Liver (tissue), 9 donors: ENCODE data around the gene ANXA6. TPM values are rescaled to one million over a fixed set of nuclear protein-coding genes. Genes with fewer than 3 reads are reported as not detected.

Experiments used
- DNase-seq: peaks from one replicate; pipeline ENCODE4 v3.0.0-alpha.2; 2017; ENCODE audit warnings: low spot score
- H3K27ac ChIP-seq, 2 donors: one replicate each; pipeline ENCODE4 v1.7.0; 2013; ENCODE audit warnings: inconsistent platforms in 2 of 2, low read length in 2 of 2, control low read depth in 1 of 2, low read depth in 1 of 2, mild to moderate bottlenecking in 1 of 2
- H3K27me3 ChIP-seq, 4 donors: one replicate each; pipeline versions ENCODE4 v1.6.1 to v1.7.0; 2013; ENCODE audit warnings: low read length in 3 of 4, inconsistent platforms in 1 of 4, mild to moderate bottlenecking in 1 of 4, moderate library complexity in 1 of 4; ENCODE audit not compliant: control insufficient read depth in 4 of 4, insufficient read depth in 4 of 4
- H3K36me3 ChIP-seq, 4 donors: one replicate each; pipeline versions ENCODE4 v1.6.1 to v1.7.0; 2013; ENCODE audit warnings: low read length in 3 of 4, mild to moderate bottlenecking in 3 of 4, low read depth in 1 of 4, moderate library complexity in 1 of 4; ENCODE audit not compliant: control insufficient read depth in 4 of 4, insufficient read depth in 3 of 4
- H3K4me1 ChIP-seq, 4 donors: one replicate each; pipeline versions ENCODE4 v1.6.1 to v1.7.0; 2013; ENCODE audit warnings: low read length in 3 of 4, mild to moderate bottlenecking in 3 of 4, moderate library complexity in 1 of 4; ENCODE audit not compliant: control insufficient read depth in 4 of 4, insufficient read depth in 4 of 4
- H3K4me3 ChIP-seq, 3 donors: one replicate each; pipeline versions ENCODE4 v1.6.1 to v1.7.0; 2013; ENCODE audit warnings: low read length in 3 of 3, control low read depth in 1 of 3, low read depth in 1 of 3, mild to moderate bottlenecking in 1 of 3
- H3K9ac ChIP-seq, 2 donors: one replicate each; pipeline ENCODE4 v1.7.0; 2013; ENCODE audit warnings: low read length in 2 of 2, mild to moderate bottlenecking in 2 of 2, moderate library complexity in 2 of 2, control low read depth in 1 of 2, low read depth in 1 of 2
- H3K9me3 ChIP-seq, 4 donors: one replicate each; pipeline versions ENCODE4 v1.6.1 to v1.7.0; 2013; ENCODE audit warnings: low read length in 3 of 4; ENCODE audit not compliant: control insufficient read depth in 4 of 4
- EGR1 ChIP-seq, 2 donors: IDR thresholded peaks; 2 replicates each; pipeline ENCODE4 v1.6.1; 2016 to 2018; ENCODE audit warnings: antibody characterized with exemption in 2 of 2, low read depth in 2 of 2
- FOXA1 ChIP-seq: IDR thresholded peaks from 2 replicates; pipeline ENCODE4 v1.6.1; 2016; ENCODE audit warnings: antibody characterized with exemption
- FOXA2 ChIP-seq: IDR thresholded peaks from 2 replicates; pipeline ENCODE4 v1.6.1; 2016; ENCODE audit warnings: antibody characterized with exemption
- GABPA ChIP-seq, 2 donors: IDR thresholded peaks in 1 of 2; conservative IDR thresholded peaks in 1 of 2; 2 replicates each; pipeline ENCODE4 v1.6.1; 2016; ENCODE audit warnings: antibody characterized with exemption in 2 of 2, mild to moderate bottlenecking in 1 of 2, moderate library complexity in 1 of 2
- HNF4A ChIP-seq, 2 donors: conservative IDR thresholded peaks; 2 replicates each; pipeline ENCODE4 v1.6.1; 2016; ENCODE audit warnings: antibody characterized with exemption in 2 of 2, mild to moderate bottlenecking in 2 of 2
- HNF4G ChIP-seq: IDR thresholded peaks from 2 replicates; pipeline ENCODE4 v1.6.1; 2016; ENCODE audit warnings: antibody characterized with exemption
- JUND ChIP-seq, 2 donors: IDR thresholded peaks; 2 replicates each; pipeline ENCODE4 v1.6.1; 2016; ENCODE audit warnings: antibody characterized with exemption in 2 of 2
- NR2F2 ChIP-seq: IDR thresholded peaks from 2 replicates; pipeline ENCODE4 v1.6.1; 2016; ENCODE audit warnings: antibody characterized with exemption
- RAD21 ChIP-seq, 2 donors: IDR thresholded peaks; 2 replicates each; pipeline ENCODE4 v1.6.1; 2016; ENCODE audit warnings: antibody characterized with exemption in 2 of 2, mild to moderate bottlenecking in 2 of 2
- RXRA ChIP-seq, 2 donors: IDR thresholded peaks; 2 replicates each; pipeline ENCODE4 v1.6.1; 2017 to 2018; ENCODE audit warnings: antibody characterized with exemption in 2 of 2, mild to moderate bottlenecking in 1 of 2
- SP1 ChIP-seq: IDR thresholded peaks from 2 replicates; pipeline ENCODE4 v1.6.1; 2018; ENCODE audit warnings: antibody characterized with exemption, mild to moderate bottlenecking
- TAF1 ChIP-seq: conservative IDR thresholded peaks from 2 replicates; pipeline ENCODE4 v1.6.1; 2016; ENCODE audit warnings: antibody characterized with exemption, mild to moderate bottlenecking
- YY1 ChIP-seq: IDR thresholded peaks from 2 replicates; pipeline ENCODE4 v1.6.1; 2016; ENCODE audit warnings: antibody characterized with exemption, mild to moderate bottlenecking
- WGBS: extraction: QIAGEN DNeasy Blood & Tissue Kit; methylation state at CpG from one replicate; pipeline ENCODE4 v1.1.7; 2013; 5-methylcytosine and 5-hydroxymethylcytosine counted together
- polyA plus RNA-seq, 2 donors: library from polyadenylated mRNA; stranded (reverse) in 1 of 2; unstranded in 1 of 2; fragments of 200-250 nt in 1 of 2; fragments of >200 nt in 1 of 2; fragmentation: Nextera tagmentation in 1 of 2; extraction: Ambion mirVana in 1 of 2; gene quantifications; one replicate each; pipeline versions ENCODE4 v1.2.1 to v1.2.3, GENCODE V29; 2013 to 2015
- total RNA-seq, 2 donors: library from RNA; depleted of rRNA; stranded (reverse); fragments of >200 nt; gene quantifications; one replicate each; pipeline ENCODE4 v1.2.3, GENCODE V29; 2014
- TF ChIP-seq, protein P1 (sequence below): IDR thresholded peaks from 2 replicates; pipeline ENCODE4 v1.6.1; 2016; ENCODE audit warnings: antibody characterized with exemption, mild to moderate bottlenecking
- TF ChIP-seq, protein P2 (sequence below): IDR thresholded peaks from 2 replicates; pipeline ENCODE4 v1.6.1; 2016; ENCODE audit warnings: antibody characterized with exemption
- TF ChIP-seq, protein P3 (sequence below): fragments of 150-350 bp; IDR thresholded peaks from 2 replicates; pipeline ENCODE4 v1.5.1; 2017; ENCODE audit warnings: improper control_type of control experiment, low read depth, low read length; ENCODE audit not compliant: missing input control
- TF ChIP-seq, protein P4 (sequence below): IDR thresholded peaks from 2 replicates; pipeline ENCODE4 v1.6.1; 2016; ENCODE audit warnings: antibody characterized with exemption
- donor health status: healthy.
- donor health status: healthy.
- donor health status: healthy.
- donor health status: healthy.
- donor health status: healthy.

The ANXA6 gene
- total and polyA plus RNA-seq, 4 donors, result 52.7 to 215 (median 126) TPM

DNA sequence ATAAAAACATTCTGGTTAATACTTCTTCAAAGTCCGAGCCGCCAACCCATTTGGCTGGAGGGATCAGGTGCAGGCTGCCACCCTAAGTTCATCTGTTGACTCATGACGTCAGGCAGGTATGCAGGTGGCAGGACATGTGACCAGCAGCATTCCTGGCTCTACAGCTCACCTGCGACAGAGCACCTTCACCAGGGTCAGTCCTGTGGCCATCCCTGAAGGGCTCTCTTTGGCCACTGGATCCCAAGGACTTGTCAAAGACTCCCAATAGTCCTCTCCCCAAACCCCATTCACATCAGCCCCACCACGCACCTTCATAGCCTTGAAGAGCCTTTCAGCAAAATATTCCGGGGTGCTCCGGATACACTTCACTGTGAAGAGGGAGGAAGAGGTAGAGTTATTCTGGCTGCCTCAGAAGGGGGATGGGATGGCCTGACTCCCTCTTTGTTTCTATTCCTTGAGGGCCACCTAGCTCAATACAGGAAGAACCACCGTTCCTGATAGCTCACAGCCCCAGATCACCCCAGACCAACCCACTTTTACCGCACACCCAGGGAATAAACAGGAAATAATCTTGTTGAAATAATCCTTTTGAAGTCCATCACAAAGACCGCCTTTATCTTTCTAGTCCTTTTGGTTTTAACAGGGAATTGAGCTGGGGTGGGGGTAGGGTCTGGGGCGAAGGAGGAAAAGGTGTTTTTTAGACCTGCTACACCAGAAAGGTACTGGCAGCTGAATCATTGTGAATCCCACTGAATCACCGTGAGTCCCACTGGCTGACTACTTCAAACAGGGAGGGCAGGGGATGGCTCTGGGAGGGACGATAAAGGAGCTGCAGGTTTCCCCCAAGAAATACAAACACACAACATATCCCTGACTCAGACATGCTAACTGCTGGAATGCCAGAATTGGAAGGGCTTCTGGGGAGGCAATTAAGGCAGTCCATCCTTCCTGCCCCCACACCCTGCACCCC, 26.4 kb downstream of the ANXA6 start:
- Histone ChIP-seq H3K9ac (no peak overlapping the region), H3K27me3 (no peaks in the 10 kb centered on the region), H3K9me3 (no peaks in the 10 kb centered on the region), H3K27ac (no peak overlapping the region), H3K4me3 (no peak overlapping the region), H3K4me1 (peaks cover 0 to 3% (median 1%) of the 10 kb centered on the region in 4 donors), H3K36me3 (peaks cover 16 to 91% (median 72%) of the 10 kb centered on the region in 4 donors)
- WGBS, result 81% methylated on average over 13 of the region's 13 CpGs
- no peak for DNase-seq
- TF ChIP-seq YY1, result no peak
- TF ChIP-seq HNF4A (conservative IDR thresholded peaks at IDR 0.05), result no peak
- no peak for TF ChIP-seq RAD21 (IDR thresholded peaks at IDR 0.05)
- TF ChIP-seq, protein P1, sequence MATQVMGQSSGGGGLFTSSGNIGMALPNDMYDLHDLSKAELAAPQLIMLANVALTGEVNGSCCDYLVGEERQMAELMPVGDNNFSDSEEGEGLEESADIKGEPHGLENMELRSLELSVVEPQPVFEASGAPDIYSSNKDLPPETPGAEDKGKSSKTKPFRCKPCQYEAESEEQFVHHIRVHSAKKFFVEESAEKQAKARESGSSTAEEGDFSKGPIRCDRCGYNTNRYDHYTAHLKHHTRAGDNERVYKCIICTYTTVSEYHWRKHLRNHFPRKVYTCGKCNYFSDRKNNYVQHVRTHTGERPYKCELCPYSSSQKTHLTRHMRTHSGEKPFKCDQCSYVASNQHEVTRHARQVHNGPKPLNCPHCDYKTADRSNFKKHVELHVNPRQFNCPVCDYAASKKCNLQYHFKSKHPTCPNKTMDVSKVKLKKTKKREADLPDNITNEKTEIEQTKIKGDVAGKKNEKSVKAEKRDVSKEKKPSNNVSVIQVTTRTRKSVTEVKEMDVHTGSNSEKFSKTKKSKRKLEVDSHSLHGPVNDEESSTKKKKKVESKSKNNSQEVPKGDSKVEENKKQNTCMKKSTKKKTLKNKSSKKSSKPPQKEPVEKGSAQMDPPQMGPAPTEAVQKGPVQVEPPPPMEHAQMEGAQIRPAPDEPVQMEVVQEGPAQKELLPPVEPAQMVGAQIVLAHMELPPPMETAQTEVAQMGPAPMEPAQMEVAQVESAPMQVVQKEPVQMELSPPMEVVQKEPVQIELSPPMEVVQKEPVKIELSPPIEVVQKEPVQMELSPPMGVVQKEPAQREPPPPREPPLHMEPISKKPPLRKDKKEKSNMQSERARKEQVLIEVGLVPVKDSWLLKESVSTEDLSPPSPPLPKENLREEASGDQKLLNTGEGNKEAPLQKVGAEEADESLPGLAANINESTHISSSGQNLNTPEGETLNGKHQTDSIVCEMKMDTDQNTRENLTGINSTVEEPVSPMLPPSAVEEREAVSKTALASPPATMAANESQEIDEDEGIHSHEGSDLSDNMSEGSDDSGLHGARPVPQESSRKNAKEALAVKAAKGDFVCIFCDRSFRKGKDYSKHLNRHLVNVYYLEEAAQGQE, result no peak
- TF ChIP-seq NR2F2, result no peak
- no peak for TF ChIP-seq HNF4G
- TF ChIP-seq JUND (IDR thresholded peaks at IDR 0.05), result no peak
- TF ChIP-seq, protein P2, sequence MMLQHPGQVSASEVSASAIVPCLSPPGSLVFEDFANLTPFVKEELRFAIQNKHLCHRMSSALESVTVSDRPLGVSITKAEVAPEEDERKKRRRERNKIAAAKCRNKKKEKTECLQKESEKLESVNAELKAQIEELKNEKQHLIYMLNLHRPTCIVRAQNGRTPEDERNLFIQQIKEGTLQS, result no peak
- TF ChIP-seq EGR1 (IDR thresholded peaks at IDR 0.05; ENCODE audit: low read depth in 2 of 2), result no peak
- TF ChIP-seq FOXA2, result no peak
- no peak for TF ChIP-seq RXRA (IDR thresholded peaks at IDR 0.05)
- TF ChIP-seq, protein P3, sequence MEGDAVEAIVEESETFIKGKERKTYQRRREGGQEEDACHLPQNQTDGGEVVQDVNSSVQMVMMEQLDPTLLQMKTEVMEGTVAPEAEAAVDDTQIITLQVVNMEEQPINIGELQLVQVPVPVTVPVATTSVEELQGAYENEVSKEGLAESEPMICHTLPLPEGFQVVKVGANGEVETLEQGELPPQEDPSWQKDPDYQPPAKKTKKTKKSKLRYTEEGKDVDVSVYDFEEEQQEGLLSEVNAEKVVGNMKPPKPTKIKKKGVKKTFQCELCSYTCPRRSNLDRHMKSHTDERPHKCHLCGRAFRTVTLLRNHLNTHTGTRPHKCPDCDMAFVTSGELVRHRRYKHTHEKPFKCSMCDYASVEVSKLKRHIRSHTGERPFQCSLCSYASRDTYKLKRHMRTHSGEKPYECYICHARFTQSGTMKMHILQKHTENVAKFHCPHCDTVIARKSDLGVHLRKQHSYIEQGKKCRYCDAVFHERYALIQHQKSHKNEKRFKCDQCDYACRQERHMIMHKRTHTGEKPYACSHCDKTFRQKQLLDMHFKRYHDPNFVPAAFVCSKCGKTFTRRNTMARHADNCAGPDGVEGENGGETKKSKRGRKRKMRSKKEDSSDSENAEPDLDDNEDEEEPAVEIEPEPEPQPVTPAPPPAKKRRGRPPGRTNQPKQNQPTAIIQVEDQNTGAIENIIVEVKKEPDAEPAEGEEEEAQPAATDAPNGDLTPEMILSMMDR, result no peak
- no peak for TF ChIP-seq TAF1
- TF ChIP-seq GABPA (IDR thresholded peaks at IDR 0.05 in 1 of 2, conservative IDR thresholded peaks at IDR 0.05 in 1 of 2), result no peak
- TF ChIP-seq FOXA1, result no peak
- no peak for TF ChIP-seq SP1

DNA sequence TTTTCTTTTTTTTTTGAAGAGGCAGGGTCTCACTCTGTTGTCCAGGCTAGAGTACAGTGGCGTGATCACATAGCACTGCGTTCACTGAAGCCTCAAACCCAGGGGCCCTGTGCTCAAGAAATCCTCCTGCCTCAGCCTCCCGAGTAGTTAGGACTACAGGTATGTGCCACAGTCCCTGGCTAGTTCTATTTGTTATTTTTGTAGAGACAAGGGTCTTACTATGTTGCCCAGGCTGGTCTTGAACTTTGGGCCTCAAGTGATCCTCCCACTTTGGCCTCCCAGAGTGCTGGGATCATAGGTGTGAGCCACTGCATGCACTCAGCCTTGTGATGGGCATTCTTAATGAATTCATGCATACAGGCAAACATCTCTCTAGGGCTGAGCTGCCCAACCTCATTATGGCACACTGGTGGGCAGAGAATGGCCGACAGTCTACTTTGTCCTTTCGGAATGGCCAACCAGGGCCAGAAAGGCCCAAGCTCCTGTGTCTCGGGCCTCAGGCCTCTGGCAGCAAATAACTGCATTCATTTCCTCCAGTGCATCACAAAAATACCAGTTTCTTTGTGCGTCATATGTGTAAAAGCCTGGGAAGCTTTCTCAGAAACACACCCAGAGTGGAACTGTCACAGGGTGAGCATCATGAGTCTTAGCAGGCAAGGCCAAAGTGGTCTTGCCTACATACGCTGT, 27.2 kb downstream of the ANXA6 start:
- no peak for DNase-seq
- Histone ChIP-seq H3K27ac (no peak overlapping the region), H3K4me1 (peaks cover 0 to 4% (median 2%) of the 10 kb centered on the region in 4 donors), H3K27me3 (no peaks in the 10 kb centered on the region), H3K36me3 (peaks cover 16 to 91% (median 68%) of the 10 kb centered on the region in 4 donors), H3K4me3 (no peak overlapping the region), H3K9ac (no peak overlapping the region), H3K9me3 (no peaks in the 10 kb centered on the region)
- 92% methylated on average over 8 of the region's 8 CpGs for WGBS
- TF ChIP-seq, protein P4, sequence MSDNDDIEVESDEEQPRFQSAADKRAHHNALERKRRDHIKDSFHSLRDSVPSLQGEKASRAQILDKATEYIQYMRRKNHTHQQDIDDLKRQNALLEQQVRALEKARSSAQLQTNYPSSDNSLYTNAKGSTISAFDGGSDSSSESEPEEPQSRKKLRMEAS, result no peak
- TF ChIP-seq GABPA (IDR thresholded peaks at IDR 0.05 in 1 of 2, conservative IDR thresholded peaks at IDR 0.05 in 1 of 2) (no peak), NR2F2 (no peak), EGR1 (IDR thresholded peaks at IDR 0.05; ENCODE audit: low read depth in 2 of 2) (no peak), SP1 (no peak), RXRA (IDR thresholded peaks at IDR 0.05) (no peak), HNF4A (conservative IDR thresholded peaks at IDR 0.05) (no peak), HNF4G (no peak), RAD21 (IDR thresholded peaks at IDR 0.05) (no peak), FOXA1 (no peak), FOXA2 (no peak), TAF1 (no peak)
- TF ChIP-seq, protein P2, result no peak
- TF ChIP-seq, protein P1, result no peak
